Measurements from ENCODE around the gene FGGY.

GRCh38 chr1:59689730-59690129 is 392.8 kb downstream of the FGGY start:
- TF ChIP-seq CTCF (IDR thresholded peaks at IDR 0.05) (no peak), EZH2 (IDR thresholded peaks at IDR 0.05) (no peak)

All from neural progenitor cell (in vitro differentiated cells).